Measurements from ENCODE around the gene RNGTT. TPM values are rescaled to one million over a fixed set of nuclear protein-coding genes. Genes with fewer than 3 reads are reported as not detected.

RNGTT gene
- total RNA-seq, 1 donor from 2014 or later: 14.4 TPM

DNA sequence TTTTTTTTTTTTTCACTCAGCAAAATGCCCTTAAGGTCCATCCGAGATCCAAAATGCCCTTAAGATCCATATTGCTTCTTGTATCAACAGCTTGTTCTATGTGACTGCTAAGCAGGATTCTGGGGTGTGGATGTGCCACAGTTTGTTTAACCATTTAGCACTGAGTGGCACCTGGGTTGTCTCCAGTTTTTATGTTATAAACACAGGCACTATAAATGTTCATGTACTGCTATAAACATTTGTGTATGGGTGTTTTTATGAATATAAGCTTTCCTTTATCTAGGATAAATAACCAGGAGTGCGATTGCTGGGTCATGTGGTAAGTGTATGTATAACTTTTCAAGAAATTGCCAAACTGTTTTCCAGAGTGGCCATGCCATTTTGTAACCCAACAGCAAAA is 386.0 kb downstream of the RNGTT start:
- no peak for TF ChIP-seq CTCF (IDR thresholded peaks at IDR 0.05; ENCODE audit: insufficient read depth, low read length, poor library complexity, severe bottlenecking)
- no peaks in the 10 kb centered on the region for H3K27me3 ChIP-seq (ENCODE audit: control insufficient read depth, insufficient read depth, low read length)
- H3K4me3 ChIP-seq (ENCODE audit: low read depth, low read length): no peak overlapping the region
- DNase-seq (ENCODE audit: low read depth): no peak
- H3K36me3 ChIP-seq (ENCODE audit: control insufficient read depth, insufficient read depth, low read length): no peaks in the 10 kb centered on the region

DNA sequence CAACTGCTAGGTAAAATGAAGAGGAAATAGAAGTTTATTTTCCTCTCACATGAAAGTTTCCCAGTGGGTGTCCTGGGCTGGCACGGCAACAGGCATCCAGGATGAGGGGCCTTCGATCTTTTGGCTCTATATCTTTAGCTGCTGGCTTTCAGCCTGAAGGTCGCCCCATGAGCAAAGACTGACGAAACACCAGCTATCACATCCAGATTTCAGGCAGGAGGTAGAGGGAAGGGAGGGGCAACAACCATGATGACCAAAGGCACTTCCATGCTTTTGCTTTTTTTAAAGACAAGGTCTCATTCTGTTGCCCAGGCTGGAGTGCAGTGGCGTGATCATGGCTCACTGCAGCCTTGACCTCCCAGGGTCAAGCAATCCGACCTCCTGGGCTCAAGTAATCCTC is 387.9 kb downstream of the RNGTT start:
- H3K36me3 ChIP-seq (ENCODE audit: control insufficient read depth, insufficient read depth, low read length): no peaks in the 10 kb centered on the region
- TF ChIP-seq CTCF (IDR thresholded peaks at IDR 0.05; ENCODE audit: insufficient read depth, low read length, poor library complexity, severe bottlenecking): no peak
- no peak for DNase-seq (ENCODE audit: low read depth)
- H3K27me3 ChIP-seq (ENCODE audit: control insufficient read depth, insufficient read depth, low read length): no peaks in the 10 kb centered on the region
- H3K4me3 ChIP-seq (ENCODE audit: low read depth, low read length): no peak overlapping the region

DNA sequence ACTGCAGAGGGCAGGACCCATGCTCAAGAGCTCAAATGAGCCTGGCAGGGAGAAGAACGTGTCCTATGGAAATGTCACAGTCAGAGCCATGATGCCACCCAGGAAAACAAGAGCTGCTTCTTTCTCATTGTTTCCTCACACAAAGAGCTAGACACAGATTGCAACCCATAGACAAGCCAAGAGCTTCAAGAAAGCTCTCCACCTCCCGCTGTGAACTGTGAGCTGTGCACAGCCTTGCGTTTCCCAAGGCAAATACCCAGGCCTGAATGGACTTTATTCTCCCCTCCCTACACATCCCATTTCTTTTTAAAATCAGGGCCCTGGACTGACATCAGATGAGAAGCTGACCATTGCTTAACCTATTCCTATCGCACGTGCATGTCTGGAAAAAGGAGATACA is 388.8 kb downstream of the RNGTT start:
- Histone ChIP-seq H3K27me3 (ENCODE audit: control insufficient read depth, insufficient read depth, low read length) (no peaks in the 10 kb centered on the region), H3K4me3 (ENCODE audit: low read depth, low read length) (no peak overlapping the region), H3K36me3 (ENCODE audit: control insufficient read depth, insufficient read depth, low read length) (no peaks in the 10 kb centered on the region)
- DNase-seq (ENCODE audit: low read depth): no peak
- no peak for TF ChIP-seq CTCF (IDR thresholded peaks at IDR 0.05; ENCODE audit: insufficient read depth, low read length, poor library complexity, severe bottlenecking)

GRCh38 chr6:88574031-88574430 is 389.4 kb downstream of the RNGTT start:
- no peak for TF ChIP-seq CTCF (IDR thresholded peaks at IDR 0.05; ENCODE audit: insufficient read depth, low read length, poor library complexity, severe bottlenecking)
- H3K27me3 ChIP-seq (ENCODE audit: control insufficient read depth, insufficient read depth, low read length): no peaks in the 10 kb centered on the region
- no peaks in the 10 kb centered on the region for H3K36me3 ChIP-seq (ENCODE audit: control insufficient read depth, insufficient read depth, low read length)
- H3K4me3 ChIP-seq (ENCODE audit: low read depth, low read length): no peak overlapping the region
- no peak for DNase-seq (ENCODE audit: low read depth)

DNA sequence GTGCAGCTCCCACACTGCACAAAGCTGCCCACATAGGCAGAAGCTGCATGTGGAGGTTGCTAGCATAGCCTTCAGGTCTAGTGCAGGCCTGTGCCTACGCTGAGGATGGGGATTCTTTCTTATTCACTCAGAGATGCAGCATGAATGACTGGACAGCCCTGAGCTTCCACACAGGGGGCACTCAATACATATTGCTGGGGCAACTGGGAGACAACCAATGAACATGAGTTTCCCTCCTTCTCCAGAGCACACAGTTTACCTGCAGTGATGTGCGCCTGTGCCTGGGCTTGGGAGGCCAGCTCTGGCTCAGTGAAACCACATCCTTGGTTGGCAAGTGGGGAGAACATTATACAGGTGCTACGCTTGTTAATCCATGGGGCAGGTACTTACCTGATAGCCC is 389.9 kb downstream of the RNGTT start:
- H3K27me3 ChIP-seq (ENCODE audit: control insufficient read depth, insufficient read depth, low read length): no peaks in the 10 kb centered on the region
- no peaks in the 10 kb centered on the region for H3K36me3 ChIP-seq (ENCODE audit: control insufficient read depth, insufficient read depth, low read length)
- DNase-seq (ENCODE audit: low read depth): no peak
- no peak for TF ChIP-seq CTCF (IDR thresholded peaks at IDR 0.05; ENCODE audit: insufficient read depth, low read length, poor library complexity, severe bottlenecking)
- H3K4me3 ChIP-seq (ENCODE audit: low read depth, low read length): no peak overlapping the region

DNA sequence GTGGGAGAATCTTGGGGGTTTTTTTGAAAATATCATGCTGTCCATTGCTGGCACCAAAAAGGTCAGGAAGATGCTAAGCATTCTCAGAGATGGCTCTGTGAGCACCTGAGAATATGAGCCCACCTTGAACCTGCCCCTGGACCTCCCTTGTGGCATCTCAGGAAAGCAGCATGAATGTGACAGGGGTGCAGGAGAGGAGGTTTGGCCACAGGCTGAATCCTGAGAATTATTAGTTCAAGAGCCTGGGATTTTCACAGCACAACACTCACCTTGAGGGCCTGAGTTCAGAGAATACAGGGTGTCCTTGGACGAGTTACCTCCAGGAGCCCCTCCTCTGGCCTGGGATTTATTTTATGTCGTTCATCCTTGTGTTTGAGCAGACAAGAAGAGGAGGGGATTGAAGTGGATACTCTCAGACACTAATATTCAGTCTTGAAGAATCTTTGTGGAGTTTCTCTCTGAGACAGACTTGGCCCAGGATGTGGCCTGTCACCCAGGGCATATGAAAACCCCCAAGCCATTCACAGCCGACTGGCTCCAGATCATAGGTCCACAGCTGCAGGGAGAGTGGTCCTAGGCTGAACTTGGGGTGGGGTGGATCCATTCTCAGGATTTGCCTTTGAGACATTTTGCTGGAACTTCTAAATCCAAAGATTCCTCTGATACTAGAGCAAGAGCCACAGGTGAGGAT is 390.8 kb downstream of the RNGTT start:
- no peak for DNase-seq (ENCODE audit: low read depth)
- TF ChIP-seq CTCF (IDR thresholded peaks at IDR 0.05; ENCODE audit: insufficient read depth, low read length, poor library complexity, severe bottlenecking): no peak
- Histone ChIP-seq H3K36me3 (ENCODE audit: control insufficient read depth, insufficient read depth, low read length) (no peaks in the 10 kb centered on the region), H3K4me3 (ENCODE audit: low read depth, low read length) (no peak overlapping the region), H3K27me3 (ENCODE audit: control insufficient read depth, insufficient read depth, low read length) (no peaks in the 10 kb centered on the region)
